ENCODE data around the gene PIP5K1B. TPM values are rescaled to one million over a fixed set of nuclear protein-coding genes. Genes with fewer than 3 reads are reported as not detected.

PIP5K1B gene
- polyA plus RNA-seq, 10 donors: 1.1 to 2.2 (median 1.5) TPM

- DNase-seq: no peak
These were observed 199.4 kb downstream of the PIP5K1B start for GRCh38 chr9:68904454-68904853.

DNA sequence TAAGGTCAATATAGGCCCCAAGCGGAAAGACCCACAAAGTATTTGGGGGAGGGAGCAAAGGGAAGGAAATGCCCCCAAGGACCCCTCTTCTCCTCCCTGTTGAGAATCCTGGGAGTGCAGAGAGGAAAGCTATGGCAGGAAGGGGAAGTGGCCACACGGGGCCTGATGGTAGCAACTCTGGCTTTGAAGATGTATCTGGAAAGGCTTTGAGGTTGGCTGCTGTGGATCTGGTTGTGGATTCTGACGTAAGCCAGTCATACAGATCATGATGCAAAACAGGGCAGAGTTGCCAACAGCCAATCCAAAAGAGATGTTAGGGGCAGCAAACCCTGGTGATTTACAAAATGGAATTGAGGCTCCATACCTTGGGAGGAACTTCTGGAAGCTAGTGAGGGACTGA is 200.1 kb downstream of the PIP5K1B start:
- DNase-seq: no peak

- no peak for DNase-seq
These were observed 202.9 kb downstream of the PIP5K1B start for GRCh38 chr9:68907910-68908309.

DNA sequence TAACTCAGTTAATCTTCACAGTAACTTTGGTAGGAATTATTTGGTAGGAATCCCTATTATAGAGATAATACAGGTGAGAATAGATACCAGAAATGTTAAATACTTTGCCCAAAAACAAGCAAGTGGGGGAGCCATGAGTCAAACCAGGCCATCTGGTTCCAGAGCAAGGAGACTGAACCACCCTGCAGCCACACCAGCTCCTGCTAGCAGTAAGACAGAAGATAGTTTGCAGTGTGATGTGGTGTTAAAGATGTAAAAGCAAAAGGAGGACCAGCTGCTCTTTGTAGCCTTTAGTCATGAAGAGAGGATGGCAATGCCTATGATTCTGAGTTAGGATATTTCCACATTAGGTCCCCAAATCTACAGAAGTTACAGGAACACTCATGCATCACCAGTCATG is 207.5 kb downstream of the PIP5K1B start:
- DNase-seq: no peak

- no peak for DNase-seq
These were observed 208.0 kb downstream of the PIP5K1B start for GRCh38 chr9:68913054-68913453.

DNA sequence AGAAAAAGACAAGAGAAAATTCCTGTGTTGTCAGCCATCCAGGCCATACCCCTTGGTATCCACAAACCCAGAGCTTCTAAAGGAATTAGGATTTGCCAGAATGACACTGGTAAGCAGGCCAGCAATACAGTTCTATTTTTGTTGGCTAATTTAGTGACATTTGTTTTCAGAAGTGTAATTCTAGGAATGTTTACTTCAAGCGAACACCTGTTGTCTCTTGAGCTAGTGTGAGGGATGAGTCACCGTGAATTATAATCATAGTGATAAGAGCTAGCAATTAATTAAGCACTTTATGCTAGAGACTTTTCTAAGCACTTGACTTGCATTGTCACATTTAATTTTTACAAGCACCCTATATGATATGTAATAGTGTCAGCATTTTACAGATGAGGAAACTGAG is 209.7 kb downstream of the PIP5K1B start:
- no peak for DNase-seq

DNA sequence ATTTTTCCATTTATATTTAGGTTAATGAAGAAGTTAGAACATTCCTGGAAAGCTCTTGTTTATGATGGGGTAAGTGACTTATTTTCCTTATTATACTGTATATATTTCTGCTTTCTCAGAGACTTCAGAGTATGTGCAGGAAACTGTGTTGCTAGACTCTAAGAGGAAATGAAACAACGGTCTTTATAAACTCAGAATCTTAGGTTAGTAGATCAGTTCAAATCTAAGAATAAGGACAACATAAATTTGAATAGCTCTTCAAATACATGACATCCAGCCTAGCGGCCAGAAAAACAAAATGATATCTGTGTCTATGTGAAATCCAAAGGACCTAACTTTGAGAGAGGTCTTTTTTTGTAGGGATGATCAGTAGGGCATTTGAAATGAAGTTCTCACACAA is 214.6 kb downstream of the PIP5K1B start:
- peak in 1 of 3 donors; percentile 3 for DNase-seq

DNA sequence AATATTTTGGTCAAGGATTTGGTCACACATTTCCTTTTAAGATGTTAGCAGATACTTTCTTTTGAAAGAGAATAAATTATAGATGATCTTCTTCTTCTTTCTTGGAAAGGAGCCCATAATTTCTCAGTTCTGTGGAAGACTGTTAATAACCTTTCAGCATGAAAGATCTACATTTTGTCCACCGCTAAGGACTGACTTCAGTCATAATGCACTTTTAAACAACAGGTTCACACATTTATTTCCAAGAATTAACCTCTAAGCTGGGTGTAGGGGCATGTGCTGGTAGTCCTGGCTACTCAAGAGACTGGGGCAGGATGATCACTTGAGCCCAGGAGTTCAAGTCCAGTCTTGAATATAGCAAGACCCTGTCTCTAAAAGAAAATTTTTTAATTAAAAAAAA is 215.9 kb downstream of the PIP5K1B start:
- DNase-seq: no peak

GRCh38 chr9:68923480-68923879 is 218.4 kb downstream of the PIP5K1B start:
- DNase-seq: no peak

- DNase-seq: no peak
These were observed 220.1 kb downstream of the PIP5K1B start for GRCh38 chr9:68925175-68925574.

DNA sequence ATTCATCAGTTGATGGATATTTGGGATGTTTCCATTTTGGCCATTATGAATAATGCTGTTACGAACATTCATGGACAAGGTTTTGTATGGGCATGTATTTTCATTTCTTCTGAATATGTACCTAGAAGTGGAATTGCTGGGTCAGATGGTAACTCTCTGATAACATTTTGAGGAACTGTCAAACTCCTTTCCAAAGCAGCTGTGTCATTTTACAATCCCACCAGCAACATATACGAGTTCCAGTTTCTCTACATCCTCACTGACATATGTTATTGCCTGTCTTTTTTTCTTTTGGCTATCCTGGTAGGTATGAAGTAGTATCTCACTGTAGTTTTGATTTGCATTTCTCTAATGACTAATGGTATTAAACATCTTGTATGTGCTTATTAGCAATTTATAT is 222.1 kb downstream of the PIP5K1B start:
- DNase-seq: no peak

DNA sequence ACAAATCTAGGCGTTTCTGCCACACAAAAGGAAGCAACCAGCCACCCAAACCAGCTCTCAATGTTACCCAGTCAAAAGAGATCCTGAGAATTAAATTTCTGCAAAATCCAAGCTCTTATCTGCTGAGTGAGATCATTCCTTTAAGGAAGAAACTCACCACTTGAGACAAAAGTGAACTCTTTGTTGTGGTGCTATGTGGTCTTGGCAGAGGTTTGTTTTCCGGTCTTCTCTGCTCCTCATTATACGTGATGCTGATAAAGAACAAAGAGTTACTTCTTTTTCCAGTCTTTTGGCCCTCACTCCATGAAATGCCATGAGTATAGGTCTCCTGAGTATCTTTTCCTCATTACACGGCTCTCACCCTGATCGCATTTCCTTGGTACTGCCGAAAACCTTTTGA is 226.8 kb downstream of the PIP5K1B start:
- DNase-seq: no peak

- DNase-seq: no peak
These were observed 227.4 kb downstream of the PIP5K1B start for GRCh38 chr9:68932458-68932857.

DNA sequence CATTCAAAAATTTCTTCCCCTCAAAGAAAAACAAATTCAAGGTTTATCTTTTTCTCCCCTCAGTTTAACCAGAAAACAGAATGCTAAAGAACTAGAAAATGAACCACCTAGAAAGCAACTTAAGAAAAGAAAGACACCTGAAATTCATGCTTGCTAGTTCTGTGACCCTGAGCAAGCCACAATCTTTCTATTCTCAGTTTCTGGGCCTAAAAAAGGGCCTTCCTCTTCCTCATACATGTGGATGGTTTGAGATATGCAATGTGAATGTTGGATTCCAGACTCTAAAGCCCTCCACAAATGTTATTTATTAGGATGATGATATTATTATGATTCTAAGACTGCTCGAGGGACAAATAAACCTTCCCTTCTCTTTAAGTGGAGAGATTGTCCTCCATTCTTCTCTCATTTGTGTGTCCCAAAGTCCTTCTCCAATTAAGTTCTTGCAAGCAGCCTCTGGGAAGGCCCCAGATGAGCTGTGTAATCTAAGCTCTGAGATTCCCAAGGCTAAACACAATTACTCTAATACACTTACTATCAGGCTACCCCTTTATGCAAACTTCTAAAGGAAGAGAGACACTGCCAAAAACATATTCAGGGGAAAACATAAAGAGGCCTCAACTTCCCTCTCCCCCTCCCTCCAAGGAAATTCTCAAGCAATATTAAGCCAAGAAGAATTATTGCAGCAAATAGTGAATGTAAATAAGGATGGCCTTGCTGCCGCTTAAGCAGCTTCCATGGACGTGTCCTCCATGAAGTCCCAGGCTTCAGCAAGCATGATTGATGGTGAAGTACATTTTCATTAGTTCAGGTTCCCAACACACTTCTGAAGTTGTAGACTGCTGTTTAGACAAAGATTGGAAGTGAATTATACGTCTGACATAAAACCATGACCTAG is 228.6 kb downstream of the PIP5K1B start:
- DNase-seq: peak in 1 of 3 donors; percentile 39

DNA sequence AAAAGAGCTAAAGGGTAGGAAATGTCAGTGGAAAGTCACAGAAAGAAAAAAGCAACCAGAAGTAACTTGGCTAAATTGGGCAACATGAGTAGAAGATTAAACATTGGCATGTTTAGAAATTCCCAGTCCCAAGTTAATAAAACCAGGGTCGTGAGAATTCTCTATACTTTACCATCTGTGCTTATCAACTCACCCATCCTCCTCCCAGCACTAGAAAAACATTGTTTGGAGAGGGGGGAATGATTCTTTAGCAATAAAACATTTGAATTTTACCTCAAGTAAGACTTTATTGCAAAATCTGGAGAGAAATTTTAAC is 229.2 kb downstream of the PIP5K1B start:
- no peak for DNase-seq

GRCh38 chr9:68940573-68940972 is 235.5 kb downstream of the PIP5K1B start:
- no peak for DNase-seq

- DNase-seq: no peak
These were observed 236.9 kb downstream of the PIP5K1B start for GRCh38 chr9:68941780-68942459.

GRCh38 chr9:68942790-68943189 is 237.8 kb downstream of the PIP5K1B start:
- DNase-seq: no peak

GRCh38 chr9:68947015-68947414 is 242.0 kb downstream of the PIP5K1B start:
- no peak for DNase-seq

GRCh38 chr9:68947842-68948569 is 243.0 kb downstream of the PIP5K1B start:
- DNase-seq: no peak

GRCh38 chr9:68949271-68950000 is 244.4 kb downstream of the PIP5K1B start:
- peak in 2 of 3 donors; percentile 21 to 65 for DNase-seq

- DNase-seq: no peak
These were observed 245.1 kb downstream of the PIP5K1B start for GRCh38 chr9:68950188-68950587.

Measured in muscle of back (tissue), 11 donors.